ENCODE results near the gene MAX. TPM values are rescaled to one million over a fixed set of nuclear protein-coding genes. Genes with fewer than 3 reads are reported as not detected.

The MAX gene
- total RNA-seq, 1 experiment from 2014 or later: 72.9 TPM

DNA sequence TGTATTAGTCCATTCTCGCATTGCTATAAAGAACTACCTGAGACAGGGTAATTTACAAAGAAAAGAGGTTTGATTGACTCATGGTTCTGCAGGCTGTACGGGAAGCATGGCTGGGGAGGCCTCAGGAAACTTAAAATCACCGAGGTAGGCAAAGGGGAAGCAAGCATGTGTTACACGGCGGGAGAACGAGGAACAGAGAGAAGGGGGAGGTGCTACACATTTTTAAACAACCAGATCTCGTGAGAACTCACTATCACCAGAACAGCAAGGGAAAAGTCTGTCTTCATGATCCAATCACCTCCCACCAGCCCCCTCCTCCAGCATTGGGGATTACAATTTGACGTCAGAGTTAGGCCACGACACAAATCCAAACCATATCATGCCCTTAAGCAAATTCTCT is 13.3 kb upstream of the MAX start:
- no peak overlapping the region for H4K5ac ChIP-seq (ENCODE audit: insufficient read length, low read depth, low read length)
- H3K79me1 ChIP-seq (ENCODE audit: insufficient read depth, low read depth, low read length, poor library complexity, severe bottlenecking): no peaks in the 10 kb centered on the region
- H2AK5ac ChIP-seq (ENCODE audit: insufficient read length, low read length): no peak overlapping the region
- H2BK20ac ChIP-seq (ENCODE audit: low read depth, low read length, poor library complexity, severe bottlenecking): no peak overlapping the region
- H3K4me1 ChIP-seq (ENCODE audit: insufficient read depth, low read length): no peaks in the 10 kb centered on the region
- H3K27me3 ChIP-seq (ENCODE audit: insufficient read depth, low read length): no peaks in the 10 kb centered on the region
- no peak overlapping the region for H4K8ac ChIP-seq (replicated peaks; ENCODE audit: insufficient read length, low read depth, low read length)
- Mint-ChIP-seq H3K36me3 (ENCODE audit: insufficient read depth in 1 of 3, low read depth in 3 of 3) (no peaks in the 10 kb centered on the region), H3K4me1 (peaks cover 5% of the 10 kb centered on the region in 2 experiments; a peak in 3 of 4 replicates), H3K27me3 (ENCODE audit: low read depth) (no peaks in the 10 kb centered on the region; the same call in 1 of the 2 replicates), H3K4me3 (no peak overlapping the region), H3K9me3 (peaks cover 0 to 2% of the 10 kb centered on the region in 2 experiments; a peak in 1 of 5 replicates), H3K27ac (no peak overlapping the region)
- no CpG with 5 or more reads among the region's 9 CpGs for WGBS (ENCODE audit: extremely low coverage, insufficient read length, low lambda C conversion rate)
- no peak overlapping the region for H3K18ac ChIP-seq (ENCODE audit: insufficient read length, low read depth, low read length)
- H3K14ac ChIP-seq (ENCODE audit: insufficient read depth, low read length): no peak overlapping the region
- H4K91ac ChIP-seq (ENCODE audit: insufficient read length, low read depth, low read length): no peak overlapping the region
- H3K56ac ChIP-seq (ENCODE audit: insufficient read length, low read depth, low read length): no peak overlapping the region
- no peaks in the 10 kb centered on the region for H3K23me2 ChIP-seq (ENCODE audit: insufficient read length, low read depth, low read length, poor library complexity, severe bottlenecking)
- H3K23ac ChIP-seq (ENCODE audit: insufficient read length, low read depth, low read length): no peak overlapping the region
- H3K4me2 ChIP-seq (ENCODE audit: insufficient read depth, insufficient read length, low read length): no peak overlapping the region
- no peaks in the 10 kb centered on the region for H4K20me1 ChIP-seq (ENCODE audit: control insufficient read depth, insufficient read depth, insufficient read length)
- H3K9me3 ChIP-seq (ENCODE audit: control insufficient read depth, low read depth, low read length): no peaks in the 10 kb centered on the region
- no peaks in the 10 kb centered on the region for H3K79me2 ChIP-seq (ENCODE audit: insufficient read depth, low read length)
- H3K4ac ChIP-seq (ENCODE audit: low read depth, low read length): no peak overlapping the region
- H3K27ac ChIP-seq (ENCODE audit: insufficient read length, low read depth, low read length): no peak overlapping the region
- H2BK12ac ChIP-seq (ENCODE audit: insufficient read length, low read depth, low read length): no peak overlapping the region
- DNase-seq: no peak
- H2BK120ac ChIP-seq (ENCODE audit: low read depth, low read length, poor library complexity, severe bottlenecking): no peak overlapping the region
- no peak overlapping the region for H2BK15ac ChIP-seq (ENCODE audit: low read depth, low read length)
- H3T11ph ChIP-seq (ENCODE audit: low read length): no peak overlapping the region
- H3K9ac ChIP-seq (ENCODE audit: extremely low read depth, insufficient read length, low read length): no peak overlapping the region
- H2BK5ac ChIP-seq (ENCODE audit: insufficient read length, low read length): no peak overlapping the region
- H2AFZ ChIP-seq (ENCODE audit: low read length): no peak overlapping the region
- TF ChIP-seq, protein P1, sequence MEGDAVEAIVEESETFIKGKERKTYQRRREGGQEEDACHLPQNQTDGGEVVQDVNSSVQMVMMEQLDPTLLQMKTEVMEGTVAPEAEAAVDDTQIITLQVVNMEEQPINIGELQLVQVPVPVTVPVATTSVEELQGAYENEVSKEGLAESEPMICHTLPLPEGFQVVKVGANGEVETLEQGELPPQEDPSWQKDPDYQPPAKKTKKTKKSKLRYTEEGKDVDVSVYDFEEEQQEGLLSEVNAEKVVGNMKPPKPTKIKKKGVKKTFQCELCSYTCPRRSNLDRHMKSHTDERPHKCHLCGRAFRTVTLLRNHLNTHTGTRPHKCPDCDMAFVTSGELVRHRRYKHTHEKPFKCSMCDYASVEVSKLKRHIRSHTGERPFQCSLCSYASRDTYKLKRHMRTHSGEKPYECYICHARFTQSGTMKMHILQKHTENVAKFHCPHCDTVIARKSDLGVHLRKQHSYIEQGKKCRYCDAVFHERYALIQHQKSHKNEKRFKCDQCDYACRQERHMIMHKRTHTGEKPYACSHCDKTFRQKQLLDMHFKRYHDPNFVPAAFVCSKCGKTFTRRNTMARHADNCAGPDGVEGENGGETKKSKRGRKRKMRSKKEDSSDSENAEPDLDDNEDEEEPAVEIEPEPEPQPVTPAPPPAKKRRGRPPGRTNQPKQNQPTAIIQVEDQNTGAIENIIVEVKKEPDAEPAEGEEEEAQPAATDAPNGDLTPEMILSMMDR (conservative IDR thresholded peaks at IDR 0.05): no peak
